RWPE1 (cell line): ENCODE data around the gene STAC3.

Source experiments
- CTCF ChIA-PET: fragments of 350-600 bp; sonication (Branson Sonifier 250); formaldehyde crosslinking; extraction: SDS; loops from one replicate; lab custom pipeline; 2021; lab: Yijun Ruan, JAX
- POLR2A ChIA-PET: fragments of 400-600 bp; formaldehyde crosslinking; extraction: SDS; loops from one replicate; lab custom pipeline; 2020; ENCODE audit warnings: antibody characterized with exemption; ENCODE audit not compliant: low non-redundant PET; lab: Yijun Ruan, JAX
- DNase-seq: peaks from one replicate; pipeline ENCODE4 v3.0.0; 2012; ENCODE audit warnings: low spot score
- H3K27ac ChIP-seq: fragments of 450-650 bp; 2 replicates; pipeline ENCODE4 v1.5.1; 2017
- TF ChIP-seq, protein P1 (sequence below): fragments of 450-650 bp; conservative IDR thresholded peaks from 2 replicates; pipeline ENCODE4 v1.5.1; 2017; ENCODE audit warnings: low read depth, mild to moderate bottlenecking

STAC3 gene

DNA sequence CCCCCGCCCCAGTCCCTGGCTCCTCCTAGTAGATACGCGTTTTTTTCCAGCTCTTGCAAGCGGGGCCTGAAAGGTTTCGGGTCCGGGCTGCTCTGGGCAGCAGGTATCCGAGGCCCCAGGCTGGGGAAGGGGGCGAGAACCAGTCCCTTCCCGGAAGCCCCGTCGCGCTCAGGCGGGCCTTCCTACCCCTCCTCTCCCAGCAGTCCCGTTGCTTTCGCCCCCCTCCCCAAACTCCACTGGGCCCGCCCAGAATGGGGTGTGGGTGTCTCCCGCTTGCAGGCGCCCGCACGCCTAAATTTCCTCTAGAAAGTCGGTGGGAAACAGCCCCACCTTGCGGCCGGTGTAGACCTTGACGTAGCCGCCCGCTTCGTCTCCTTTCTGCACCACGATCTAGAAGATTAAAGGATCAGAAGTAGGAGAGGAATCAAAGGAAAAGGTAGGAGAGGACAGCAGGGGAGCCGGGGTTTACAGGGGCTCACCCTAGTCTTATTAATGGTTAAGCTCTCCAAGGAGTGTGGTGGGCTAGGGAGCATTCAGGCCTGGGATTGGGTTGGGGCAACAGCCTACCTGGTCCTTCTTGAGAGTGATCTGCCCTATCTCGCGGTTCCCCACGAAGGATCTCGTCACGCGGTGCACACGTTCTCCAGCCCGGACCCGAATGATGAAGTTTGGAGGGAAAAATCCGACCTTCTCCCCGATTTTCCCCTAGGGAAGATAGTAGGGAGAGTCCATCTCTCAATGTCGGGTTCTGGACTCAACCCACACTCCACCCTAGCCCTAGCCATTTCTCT lies 7.3 kb downstream of the STAC3 start:
- DNase-seq: peak; percentile 83
- TF ChIP-seq, protein P1, sequence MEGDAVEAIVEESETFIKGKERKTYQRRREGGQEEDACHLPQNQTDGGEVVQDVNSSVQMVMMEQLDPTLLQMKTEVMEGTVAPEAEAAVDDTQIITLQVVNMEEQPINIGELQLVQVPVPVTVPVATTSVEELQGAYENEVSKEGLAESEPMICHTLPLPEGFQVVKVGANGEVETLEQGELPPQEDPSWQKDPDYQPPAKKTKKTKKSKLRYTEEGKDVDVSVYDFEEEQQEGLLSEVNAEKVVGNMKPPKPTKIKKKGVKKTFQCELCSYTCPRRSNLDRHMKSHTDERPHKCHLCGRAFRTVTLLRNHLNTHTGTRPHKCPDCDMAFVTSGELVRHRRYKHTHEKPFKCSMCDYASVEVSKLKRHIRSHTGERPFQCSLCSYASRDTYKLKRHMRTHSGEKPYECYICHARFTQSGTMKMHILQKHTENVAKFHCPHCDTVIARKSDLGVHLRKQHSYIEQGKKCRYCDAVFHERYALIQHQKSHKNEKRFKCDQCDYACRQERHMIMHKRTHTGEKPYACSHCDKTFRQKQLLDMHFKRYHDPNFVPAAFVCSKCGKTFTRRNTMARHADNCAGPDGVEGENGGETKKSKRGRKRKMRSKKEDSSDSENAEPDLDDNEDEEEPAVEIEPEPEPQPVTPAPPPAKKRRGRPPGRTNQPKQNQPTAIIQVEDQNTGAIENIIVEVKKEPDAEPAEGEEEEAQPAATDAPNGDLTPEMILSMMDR: peak; percentile 79
- POLR2A ChIA-PET: no interaction called here
- H3K27ac ChIP-seq: peak overlapping the region; percentile 21; the same call in 1 of the 2 replicates
- CTCF ChIA-PET: interaction anchor here (0.5 to 6.5 kb wide), 14 partner anchors 7 to 215 kb away, joined by 3 to 147 read pairs (median 4); partner anchors contain the start of genes INHBE, NXPH4 and STAC3

DNA sequence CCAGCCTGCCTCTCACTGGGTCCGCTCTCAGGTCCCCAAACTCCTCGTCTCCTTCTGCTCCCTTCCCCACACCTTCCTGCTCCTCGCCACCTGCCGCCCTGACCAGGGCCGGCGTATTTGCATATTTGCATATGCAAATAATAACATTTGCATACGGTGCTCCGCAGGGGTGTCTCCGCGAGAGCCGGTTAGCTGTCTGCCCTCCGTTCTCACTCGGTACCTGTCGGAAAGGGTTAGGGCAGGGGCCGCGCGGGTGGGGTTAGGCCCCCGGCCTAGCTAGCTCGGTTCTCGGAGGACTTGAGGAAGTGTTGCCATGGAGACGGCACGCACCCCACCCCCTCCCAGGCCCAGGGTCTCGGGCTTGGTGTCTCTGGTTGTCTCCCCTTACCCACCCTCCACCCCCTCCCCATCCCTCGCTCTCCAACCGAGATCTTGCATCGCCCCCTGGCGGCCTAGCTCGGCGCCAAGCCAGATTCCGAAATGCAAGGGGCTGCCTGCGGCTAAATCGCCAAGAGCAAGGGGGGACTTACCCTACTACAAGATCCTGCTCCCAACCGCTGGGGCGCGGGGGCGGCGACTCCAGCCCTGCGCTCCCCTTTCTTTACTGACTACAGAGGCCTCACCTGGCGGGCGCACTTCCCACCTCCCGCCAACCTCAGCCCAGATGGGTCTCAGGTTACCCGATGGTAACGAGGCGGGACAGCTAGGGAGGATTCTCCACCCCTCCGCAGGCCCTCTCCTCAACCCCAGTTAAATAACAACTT lies 8.1 kb downstream of the STAC3 start:
- TF ChIP-seq, protein P1: peak; percentile 41

DNA sequence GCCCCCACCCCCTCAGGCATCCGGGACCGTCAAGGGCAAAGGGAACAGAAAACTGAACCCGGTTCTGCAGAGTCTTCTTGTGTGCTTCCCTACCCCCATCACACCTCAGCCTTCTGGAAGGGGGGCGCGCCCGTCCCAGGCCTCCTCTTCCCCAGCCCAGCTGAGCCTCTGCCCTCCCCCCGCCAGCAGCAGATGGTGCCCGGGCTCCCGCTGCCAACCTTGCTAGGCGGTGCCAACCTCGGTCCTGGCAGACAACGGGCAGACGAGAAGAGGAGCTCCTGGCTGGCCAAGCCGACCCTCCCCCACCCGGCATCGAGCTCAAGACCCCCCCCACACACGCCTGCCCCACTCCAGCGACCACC lies 8.7 kb downstream of the STAC3 start:
- CTCF ChIA-PET: interaction anchor here (0.6 to 6.5 kb wide), 7 partner anchors 9 to 211 kb away, joined by 3 to 147 read pairs (median 6); partner anchors contain the start of genes NXPH4, SHMT2 and STAC3
- H3K27ac ChIP-seq: peak overlapping the region; percentile 30
- POLR2A ChIA-PET: interaction anchor here (0.6 to 0.7 kb wide), 3 partner anchors 9 to 130 kb away, joined by 3 to 6 read pairs (median 5); no protein-coding TSS in a partner anchor
- no peak for DNase-seq
- TF ChIP-seq, protein P1: no peak

More for the DNA sequence above, 8.1 kb downstream of the STAC3 start:
- DNase-seq: peak; percentile 74
- ChIA-PET CTCF (interaction anchor here (0.6 to 6.5 kb wide), 15 partner anchors 8 to 216 kb away, joined by 3 to 147 read pairs (median 4); partner anchors contain the start of genes INHBE, NXPH4, SHMT2 and STAC3), POLR2A (interaction anchor here (0.6 to 0.7 kb wide), 2 partner anchors 10 to 131 kb away, joined by 5 to 6 read pairs; no protein-coding TSS in a partner anchor)
- H3K27ac ChIP-seq: peak overlapping the region; percentile 30

DNA sequence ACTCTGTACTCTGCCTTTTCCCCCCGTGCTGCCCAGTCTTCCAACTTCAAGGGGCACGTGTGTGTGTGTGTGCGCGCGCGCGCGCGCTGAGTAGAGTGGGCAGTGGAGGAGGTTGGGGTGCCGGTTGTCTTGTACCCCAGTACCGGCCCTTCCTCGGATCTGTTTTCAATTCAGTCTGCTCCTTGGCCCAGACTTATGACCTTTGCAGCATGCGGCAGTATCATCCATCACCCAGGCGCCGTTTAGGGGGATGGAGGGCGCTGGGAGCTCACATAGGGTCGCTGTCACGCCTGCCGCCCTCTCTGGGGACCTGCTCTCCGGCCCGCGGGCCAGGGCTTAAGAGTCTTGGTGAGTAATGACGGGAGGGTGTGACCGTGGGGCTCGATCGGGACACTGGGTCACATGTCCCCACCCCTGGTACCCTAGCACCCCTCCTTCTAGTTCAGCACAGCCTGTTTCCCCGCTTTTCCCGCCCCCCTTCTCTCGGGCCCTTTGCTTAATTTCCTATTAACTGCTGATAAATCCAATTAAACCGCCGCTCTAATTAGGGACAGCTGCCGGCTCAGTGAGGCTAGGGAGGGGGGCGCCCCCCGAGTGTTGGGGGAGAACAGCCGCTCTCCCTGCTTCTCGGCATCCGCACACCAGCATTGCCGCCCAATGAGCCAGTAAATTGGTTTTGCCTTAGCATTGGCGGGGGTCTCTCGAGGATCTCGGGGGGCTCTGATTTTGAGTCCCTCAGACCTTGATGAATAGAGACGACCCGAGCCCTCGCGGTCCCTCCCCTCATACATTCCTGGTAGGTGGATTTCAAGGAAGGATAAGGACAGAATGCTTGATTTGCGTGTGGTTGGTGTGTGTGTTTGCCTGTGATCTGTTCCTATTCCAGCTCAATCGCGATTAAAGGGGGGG lies 9.3 kb downstream of the STAC3 start:
- CTCF ChIA-PET: interaction anchor here (0.6 to 6.5 kb wide), 4 partner anchors 12 to 109 kb away, joined by 3 to 147 read pairs (median 12); partner anchors contain the start of genes NXPH4 and SHMT2
- H3K27ac ChIP-seq: peak overlapping the region; percentile 71

DNA sequence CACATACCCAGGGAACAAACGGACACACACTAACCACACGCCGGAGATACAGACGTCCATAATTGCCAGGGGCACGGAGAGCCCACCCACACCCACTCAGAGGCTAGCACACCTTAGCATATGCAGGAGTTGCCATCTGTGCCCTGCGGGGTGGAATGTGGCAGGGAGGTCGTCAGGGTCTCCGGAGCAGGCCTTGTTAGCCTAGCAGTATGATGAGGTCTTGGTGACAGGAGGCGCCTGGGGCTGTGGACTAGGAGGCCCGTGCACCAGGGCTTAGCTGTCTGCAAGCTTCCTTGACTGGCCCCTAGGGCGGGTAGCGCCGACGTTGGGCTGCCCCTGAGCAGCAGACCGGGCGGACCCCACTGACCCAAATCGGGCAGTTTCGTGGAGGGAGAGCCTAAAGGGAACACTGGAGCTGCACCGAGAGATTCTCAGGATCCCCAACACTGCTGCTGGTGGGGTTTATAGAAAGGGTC lies 10.0 kb downstream of the STAC3 start:
- DNase-seq: no peak
- ChIA-PET CTCF (interaction anchor here (0.6 to 6.5 kb wide), 5 partner anchors 26 to 1415 kb away, joined by 3 to 147 read pairs (median 5); partner anchors contain the start of gene NXPH4), POLR2A (interaction anchor here (0.5 kb wide), 1 partner anchor 12 kb away, joined by 3 read pairs; no protein-coding TSS in a partner anchor)
- H3K27ac ChIP-seq: peak overlapping the region; percentile 71; the same call in 1 of the 2 replicates
- TF ChIP-seq, protein P1: no peak

More for the DNA sequence above, 9.3 kb downstream of the STAC3 start:
- POLR2A ChIA-PET: interaction anchor here (0.6 to 0.7 kb wide), 2 partner anchors 9 to 25 kb away, joined by 3 to 6 read pairs; no protein-coding TSS in a partner anchor
- TF ChIP-seq, protein P1: no peak
- no peak for DNase-seq
